Loucy (cell line): ENCODE data around the gene ARID3B.

Experiments used
- CTCF ChIP-seq: fragments of 200-600 bp; sonication (generic); conservative IDR thresholded peaks from 2 replicates; pipeline ENCODE4 v1.5.1; 2014; ENCODE audit warnings: mild to moderate bottlenecking, antibody characterized with exemption, low read length
- EZH2phosphoT487 ChIP-seq: fragments of 200-600 bp; IDR thresholded peaks from 2 replicates; pipeline ENCODE4 v1.6.1; 2018; ENCODE audit warnings: antibody characterized with exemption, mild to moderate bottlenecking, moderate library complexity, borderline replicate concordance

GRCh38 chr15:74622758-74623157, 81.7 kb downstream of the ARID3B start:
- TF ChIP-seq CTCF (no peak), EZH2phosphoT487 (no peak)
